Hepatocyte (in vitro differentiated cells): ENCODE results near the gene CAP2.

Experiments
- EZH2 ChIP-seq: fragments of 200-600 bp; sonication (generic); IDR thresholded peaks from 2 replicates; pipeline ENCODE4 v1.6.1; 2016; ENCODE audit warnings: antibody characterized with exemption, mild to moderate bottlenecking, borderline replicate concordance
- EZH2phosphoT487 ChIP-seq: fragments of 200-600 bp; sonication (generic); IDR thresholded peaks from one replicate; pipeline ENCODE4 v1.6.1; 2018; ENCODE audit warnings: antibody characterized with exemption, mild to moderate bottlenecking, low read depth, moderate library complexity; ENCODE audit not compliant: unreplicated experiment, severe bottlenecking
- TF ChIP-seq, protein P1 (sequence below): fragments of 200-600 bp; sonication (generic); IDR thresholded peaks from 2 replicates; pipeline ENCODE4 v1.5.1; 2016; ENCODE audit warnings: antibody characterized with exemption, mild to moderate bottlenecking; ENCODE audit not compliant: poor library complexity

DNA sequence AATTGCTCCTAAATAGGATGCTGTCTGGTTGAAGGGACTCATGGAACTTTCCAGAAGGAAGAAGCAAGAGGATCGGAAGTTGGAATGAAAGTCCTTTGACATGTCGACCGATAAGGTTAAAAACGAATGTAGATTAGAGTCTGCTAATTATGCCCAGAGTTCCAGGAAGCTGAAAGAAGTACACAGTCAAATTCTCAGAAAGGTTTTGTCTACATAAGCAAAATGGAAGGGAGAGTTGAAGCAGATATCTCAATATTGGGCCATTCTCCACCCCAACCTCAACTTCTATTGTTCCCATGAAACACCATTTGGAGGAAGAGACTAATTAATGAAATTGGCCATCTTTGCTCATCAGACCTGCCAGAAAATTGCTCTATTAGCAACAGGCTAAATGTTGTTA, 64.0 kb downstream of the CAP2 start:
- TF ChIP-seq EZH2 (no peak), EZH2phosphoT487 (no peak)
- TF ChIP-seq, protein P1, sequence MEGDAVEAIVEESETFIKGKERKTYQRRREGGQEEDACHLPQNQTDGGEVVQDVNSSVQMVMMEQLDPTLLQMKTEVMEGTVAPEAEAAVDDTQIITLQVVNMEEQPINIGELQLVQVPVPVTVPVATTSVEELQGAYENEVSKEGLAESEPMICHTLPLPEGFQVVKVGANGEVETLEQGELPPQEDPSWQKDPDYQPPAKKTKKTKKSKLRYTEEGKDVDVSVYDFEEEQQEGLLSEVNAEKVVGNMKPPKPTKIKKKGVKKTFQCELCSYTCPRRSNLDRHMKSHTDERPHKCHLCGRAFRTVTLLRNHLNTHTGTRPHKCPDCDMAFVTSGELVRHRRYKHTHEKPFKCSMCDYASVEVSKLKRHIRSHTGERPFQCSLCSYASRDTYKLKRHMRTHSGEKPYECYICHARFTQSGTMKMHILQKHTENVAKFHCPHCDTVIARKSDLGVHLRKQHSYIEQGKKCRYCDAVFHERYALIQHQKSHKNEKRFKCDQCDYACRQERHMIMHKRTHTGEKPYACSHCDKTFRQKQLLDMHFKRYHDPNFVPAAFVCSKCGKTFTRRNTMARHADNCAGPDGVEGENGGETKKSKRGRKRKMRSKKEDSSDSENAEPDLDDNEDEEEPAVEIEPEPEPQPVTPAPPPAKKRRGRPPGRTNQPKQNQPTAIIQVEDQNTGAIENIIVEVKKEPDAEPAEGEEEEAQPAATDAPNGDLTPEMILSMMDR = no peak
